ENCODE results near the gene ZNRF4.
"Not testable (repeated sequence)": the region's sequence is repeated elsewhere in the genome, so short reads cannot be mapped to it uniquely, and the experiment has no call there.

ZNRF4 gene

GRCh38 chr19:5455367-5456129 lies at the start of gene ZNRF4:
Gene ZNRF4, plus strand, starts transcription at chr19:5455417. Its CDS starts 75 bp downstream, at chr19:5455492.
- H3K9ac ChIP-seq (ENCODE audit: low read depth in 1 of 2, low read length in 2 of 2) = no peak within 1 kb of the TSS
- H3K4me3 ChIP-seq (ENCODE audit: low read depth in 1 of 2, low read length in 2 of 2) = no peak within 1 kb of the TSS
- H3K27ac ChIP-seq (ENCODE audit: low read depth, low read length) = no peak within 1 kb of the TSS
- no peaks in the 10 kb centered on the region for H3K36me3 ChIP-seq (ENCODE audit: control insufficient read depth in 1 of 2, insufficient read depth in 2 of 2, low read length in 2 of 2)
- peaks cover 0 to 4% of the 10 kb centered on the region in 2 donors for H3K9me3 ChIP-seq (ENCODE audit: control insufficient read depth in 1 of 2, low read length in 2 of 2)
- no peaks in the 10 kb centered on the region for H3K27me3 ChIP-seq (ENCODE audit: control insufficient read depth in 1 of 2, insufficient read depth in 2 of 2, low read length in 2 of 2)
- H3K4me1 ChIP-seq (ENCODE audit: control insufficient read depth in 1 of 2, insufficient read depth in 2 of 2, low read length in 2 of 2) = no peaks in the 10 kb centered on the region

- H3K27me3 ChIP-seq (ENCODE audit: control insufficient read depth in 1 of 2, insufficient read depth in 2 of 2, low read length in 2 of 2); H3K27ac ChIP-seq (ENCODE audit: low read depth, low read length); H3K4me3 ChIP-seq (ENCODE audit: low read depth in 1 of 2, low read length in 2 of 2); H3K36me3 ChIP-seq (ENCODE audit: control insufficient read depth in 1 of 2, insufficient read depth in 2 of 2, low read length in 2 of 2); H3K9me3 ChIP-seq (ENCODE audit: control insufficient read depth in 1 of 2, low read length in 2 of 2); H3K4me1 ChIP-seq (ENCODE audit: control insufficient read depth in 1 of 2, insufficient read depth in 2 of 2, low read length in 2 of 2); H3K9ac ChIP-seq (ENCODE audit: low read depth in 1 of 2, low read length in 2 of 2): not testable (repeated sequence)
Observed at GRCh38 chr19:5406198-5406597, 49.0 kb upstream of the ZNRF4 start.

- Histone ChIP-seq H3K36me3 (ENCODE audit: control insufficient read depth in 1 of 2, insufficient read depth in 2 of 2, low read length in 2 of 2) (no peaks in the 10 kb centered on the region), H3K9ac (ENCODE audit: low read depth in 1 of 2, low read length in 2 of 2) (no peak overlapping the region), H3K4me3 (ENCODE audit: low read depth in 1 of 2, low read length in 2 of 2) (no peak overlapping the region), H3K27me3 (ENCODE audit: control insufficient read depth in 1 of 2, insufficient read depth in 2 of 2, low read length in 2 of 2) (no peaks in the 10 kb centered on the region), H3K4me1 (ENCODE audit: control insufficient read depth in 1 of 2, insufficient read depth in 2 of 2, low read length in 2 of 2) (no peaks in the 10 kb centered on the region), H3K9me3 (ENCODE audit: control insufficient read depth in 1 of 2, low read length in 2 of 2) (no peaks in the 10 kb centered on the region), H3K27ac (ENCODE audit: low read depth, low read length) (no peak overlapping the region)
Observed at GRCh38 chr19:5406816-5407215, 48.4 kb upstream of the ZNRF4 start.

- H3K9me3 ChIP-seq (ENCODE audit: control insufficient read depth in 1 of 2, low read length in 2 of 2) = no peaks in the 10 kb centered on the region
- no peak overlapping the region for H3K4me3 ChIP-seq (ENCODE audit: low read depth in 1 of 2, low read length in 2 of 2)
- no peaks in the 10 kb centered on the region for H3K36me3 ChIP-seq (ENCODE audit: control insufficient read depth in 1 of 2, insufficient read depth in 2 of 2, low read length in 2 of 2)
- H3K27ac ChIP-seq (ENCODE audit: low read depth, low read length) = no peak overlapping the region
- no peak overlapping the region for H3K9ac ChIP-seq (ENCODE audit: low read depth in 1 of 2, low read length in 2 of 2)
- H3K27me3 ChIP-seq (ENCODE audit: control insufficient read depth in 1 of 2, insufficient read depth in 2 of 2, low read length in 2 of 2) = no peaks in the 10 kb centered on the region
- no peaks in the 10 kb centered on the region for H3K4me1 ChIP-seq (ENCODE audit: control insufficient read depth in 1 of 2, insufficient read depth in 2 of 2, low read length in 2 of 2)
Observed at GRCh38 chr19:5407356-5407755, 47.9 kb upstream of the ZNRF4 start.

GRCh38 chr19:5417495-5418436 lies 37.5 kb upstream of the ZNRF4 start:
- H3K4me1 ChIP-seq (ENCODE audit: control insufficient read depth in 1 of 2, insufficient read depth in 2 of 2, low read length in 2 of 2) = no peaks in the 10 kb centered on the region
- no peaks in the 10 kb centered on the region for H3K9me3 ChIP-seq (ENCODE audit: control insufficient read depth in 1 of 2, low read length in 2 of 2)
- H3K27ac ChIP-seq (ENCODE audit: low read depth, low read length) = no peak overlapping the region
- H3K4me3 ChIP-seq (ENCODE audit: low read depth in 1 of 2, low read length in 2 of 2) = no peak overlapping the region
- no peak overlapping the region for H3K9ac ChIP-seq (ENCODE audit: low read depth in 1 of 2, low read length in 2 of 2)
- no peaks in the 10 kb centered on the region for H3K36me3 ChIP-seq (ENCODE audit: control insufficient read depth in 1 of 2, insufficient read depth in 2 of 2, low read length in 2 of 2)
- H3K27me3 ChIP-seq (ENCODE audit: control insufficient read depth in 1 of 2, insufficient read depth in 2 of 2, low read length in 2 of 2) = peaks cover 0 to 14% of the 10 kb centered on the region in 2 donors

GRCh38 chr19:5418677-5419076 lies 36.5 kb upstream of the ZNRF4 start:
- Histone ChIP-seq H3K9me3 (ENCODE audit: control insufficient read depth in 1 of 2, low read length in 2 of 2) (no peaks in the 10 kb centered on the region), H3K36me3 (ENCODE audit: control insufficient read depth in 1 of 2, insufficient read depth in 2 of 2, low read length in 2 of 2) (no peaks in the 10 kb centered on the region), H3K4me3 (ENCODE audit: low read depth in 1 of 2, low read length in 2 of 2) (no peak overlapping the region), H3K9ac (ENCODE audit: low read depth in 1 of 2, low read length in 2 of 2) (no peak overlapping the region), H3K27me3 (ENCODE audit: control insufficient read depth in 1 of 2, insufficient read depth in 2 of 2, low read length in 2 of 2) (peaks cover 0 to 14% of the 10 kb centered on the region in 2 donors), H3K27ac (ENCODE audit: low read depth, low read length) (no peak overlapping the region), H3K4me1 (ENCODE audit: control insufficient read depth in 1 of 2, insufficient read depth in 2 of 2, low read length in 2 of 2) (no peaks in the 10 kb centered on the region)

- no peak overlapping the region for H3K9ac ChIP-seq (ENCODE audit: low read depth in 1 of 2, low read length in 2 of 2)
- H3K4me1 ChIP-seq (ENCODE audit: control insufficient read depth in 1 of 2, insufficient read depth in 2 of 2, low read length in 2 of 2) = no peaks in the 10 kb centered on the region
- H3K4me3 ChIP-seq (ENCODE audit: low read depth in 1 of 2, low read length in 2 of 2) = no peak overlapping the region
- no peak overlapping the region for H3K27ac ChIP-seq (ENCODE audit: low read depth, low read length)
- H3K36me3 ChIP-seq (ENCODE audit: control insufficient read depth in 1 of 2, insufficient read depth in 2 of 2, low read length in 2 of 2) = no peaks in the 10 kb centered on the region
- peaks cover 4 to 11% of the 10 kb centered on the region in 2 donors for H3K27me3 ChIP-seq (ENCODE audit: control insufficient read depth in 1 of 2, insufficient read depth in 2 of 2, low read length in 2 of 2)
- no peaks in the 10 kb centered on the region for H3K9me3 ChIP-seq (ENCODE audit: control insufficient read depth in 1 of 2, low read length in 2 of 2)
Observed at GRCh38 chr19:5420953-5421352, 34.3 kb upstream of the ZNRF4 start.

GRCh38 chr19:5423567-5424125 lies 31.6 kb upstream of the ZNRF4 start:
- no peaks in the 10 kb centered on the region for H3K9me3 ChIP-seq (ENCODE audit: control insufficient read depth in 1 of 2, low read length in 2 of 2)
- no peak overlapping the region for H3K4me3 ChIP-seq (ENCODE audit: low read depth in 1 of 2, low read length in 2 of 2)
- H3K36me3 ChIP-seq (ENCODE audit: control insufficient read depth in 1 of 2, insufficient read depth in 2 of 2, low read length in 2 of 2) = no peaks in the 10 kb centered on the region
- H3K27me3 ChIP-seq (ENCODE audit: control insufficient read depth in 1 of 2, insufficient read depth in 2 of 2, low read length in 2 of 2) = peaks cover 2 to 4% of the 10 kb centered on the region in 2 donors
- no peak overlapping the region for H3K27ac ChIP-seq (ENCODE audit: low read depth, low read length)
- H3K4me1 ChIP-seq (ENCODE audit: control insufficient read depth in 1 of 2, insufficient read depth in 2 of 2, low read length in 2 of 2) = no peaks in the 10 kb centered on the region
- no peak overlapping the region for H3K9ac ChIP-seq (ENCODE audit: low read depth in 1 of 2, low read length in 2 of 2)

- H3K4me1 ChIP-seq (ENCODE audit: control insufficient read depth in 1 of 2, insufficient read depth in 2 of 2, low read length in 2 of 2) = no peaks in the 10 kb centered on the region
- H3K27ac ChIP-seq (ENCODE audit: low read depth, low read length) = no peak overlapping the region
- H3K27me3 ChIP-seq (ENCODE audit: control insufficient read depth in 1 of 2, insufficient read depth in 2 of 2, low read length in 2 of 2) = peaks cover 0 to 4% of the 10 kb centered on the region in 2 donors
- H3K36me3 ChIP-seq (ENCODE audit: control insufficient read depth in 1 of 2, insufficient read depth in 2 of 2, low read length in 2 of 2) = no peaks in the 10 kb centered on the region
- no peaks in the 10 kb centered on the region for H3K9me3 ChIP-seq (ENCODE audit: control insufficient read depth in 1 of 2, low read length in 2 of 2)
- H3K9ac ChIP-seq (ENCODE audit: low read depth in 1 of 2, low read length in 2 of 2) = no peak overlapping the region
- H3K4me3 ChIP-seq (ENCODE audit: low read depth in 1 of 2, low read length in 2 of 2) = no peak overlapping the region
Observed at GRCh38 chr19:5424192-5424973, 30.8 kb upstream of the ZNRF4 start.

Measured in duodenal mucosa (tissue), 2 donors.